Measurements from ENCODE around the gene MTA3. TPM values are rescaled to one million over a fixed set of nuclear protein-coding genes. Genes with fewer than 3 reads are reported as not detected.

The MTA3 gene
- total RNA-seq, 4 donors from 2014 or later, result 25.6 to 89.1 (median 64.0) TPM

- intact Hi-C loops (cut with DNase I; ENCODE audit: low total_unique reads), result no loop called here
- DNase-seq, result no peak
- H3K4me3 ChIP-seq, result no peak overlapping the region
- no peaks in the 10 kb centered on the region for H3K36me3 ChIP-seq
- no peaks in the 10 kb centered on the region for H3K27me3 ChIP-seq
- H3K4me1 ChIP-seq, result no peaks in the 10 kb centered on the region
- no peak overlapping the region for H3K27ac ChIP-seq
- no peaks in the 10 kb centered on the region for H3K9me3 ChIP-seq
- TF ChIP-seq POLR2A (IDR thresholded peaks at IDR 0.05), result no peak
- no peak for TF ChIP-seq CTCF (IDR thresholded peaks at IDR 0.05)
Observed at GRCh38 chr2:42693013-42693615, 124.7 kb downstream of the MTA3 start.

GRCh38 chr2:42693688-42694479, 125.5 kb downstream of the MTA3 start:
- intact Hi-C loops (cut with DNase I; ENCODE audit: low total_unique reads), result no loop called here
- no peaks in the 10 kb centered on the region for H3K27me3 ChIP-seq
- no peaks in the 10 kb centered on the region for H3K4me1 ChIP-seq
- H3K27ac ChIP-seq, result no peak overlapping the region
- H3K9me3 ChIP-seq, result no peaks in the 10 kb centered on the region
- no peaks in the 10 kb centered on the region for H3K36me3 ChIP-seq
- H3K4me3 ChIP-seq, result no peak overlapping the region
- TF ChIP-seq CTCF (IDR thresholded peaks at IDR 0.05) (no peak), POLR2A (IDR thresholded peaks at IDR 0.05) (no peak)
- no peak for DNase-seq

- no peaks in the 10 kb centered on the region for H3K36me3 ChIP-seq
- H3K27ac ChIP-seq, result no peak overlapping the region
- H3K27me3 ChIP-seq, result no peaks in the 10 kb centered on the region
- DNase-seq, result no peak
- H3K4me1 ChIP-seq, result no peaks in the 10 kb centered on the region
- H3K9me3 ChIP-seq, result no peaks in the 10 kb centered on the region
- H3K4me3 ChIP-seq, result no peak overlapping the region
- TF ChIP-seq CTCF (IDR thresholded peaks at IDR 0.05), result no peak
- TF ChIP-seq POLR2A (IDR thresholded peaks at IDR 0.05), result no peak
- intact Hi-C loops (cut with DNase I; ENCODE audit: low total_unique reads), result no loop called here
Observed at GRCh38 chr2:42696987-42697386, 128.6 kb downstream of the MTA3 start.

- no peaks in the 10 kb centered on the region for H3K4me1 ChIP-seq
- no peaks in the 10 kb centered on the region for H3K36me3 ChIP-seq
- intact Hi-C loops (cut with DNase I; ENCODE audit: low total_unique reads), result no loop called here
- H3K27me3 ChIP-seq, result no peaks in the 10 kb centered on the region
- no peak overlapping the region for H3K4me3 ChIP-seq
- DNase-seq, result no peak
- H3K9me3 ChIP-seq, result no peaks in the 10 kb centered on the region
- TF ChIP-seq CTCF (IDR thresholded peaks at IDR 0.05), result no peak
- no peak for TF ChIP-seq POLR2A (IDR thresholded peaks at IDR 0.05)
- H3K27ac ChIP-seq, result no peak overlapping the region
Observed at GRCh38 chr2:42698940-42699339, 130.5 kb downstream of the MTA3 start.

GRCh38 chr2:42706836-42707235, 138.4 kb downstream of the MTA3 start:
- H3K9me3 ChIP-seq, result no peaks in the 10 kb centered on the region
- no peaks in the 10 kb centered on the region for H3K4me1 ChIP-seq
- TF ChIP-seq CTCF (IDR thresholded peaks at IDR 0.05) (no peak), POLR2A (IDR thresholded peaks at IDR 0.05) (no peak)
- intact Hi-C loops (cut with DNase I; ENCODE audit: low total_unique reads), result no loop called here
- no peaks in the 10 kb centered on the region for H3K36me3 ChIP-seq
- DNase-seq, result no peak
- H3K27me3 ChIP-seq, result no peaks in the 10 kb centered on the region
- H3K27ac ChIP-seq, result no peak overlapping the region
- no peak overlapping the region for H3K4me3 ChIP-seq
